ENCODE measurements around the gene LAMB1. TPM values are rescaled to one million over a fixed set of nuclear protein-coding genes. Genes with fewer than 3 reads are reported as not detected.

LAMB1 gene
- total RNA-seq, 1 donor from 2014 or later = 104 TPM

DNA sequence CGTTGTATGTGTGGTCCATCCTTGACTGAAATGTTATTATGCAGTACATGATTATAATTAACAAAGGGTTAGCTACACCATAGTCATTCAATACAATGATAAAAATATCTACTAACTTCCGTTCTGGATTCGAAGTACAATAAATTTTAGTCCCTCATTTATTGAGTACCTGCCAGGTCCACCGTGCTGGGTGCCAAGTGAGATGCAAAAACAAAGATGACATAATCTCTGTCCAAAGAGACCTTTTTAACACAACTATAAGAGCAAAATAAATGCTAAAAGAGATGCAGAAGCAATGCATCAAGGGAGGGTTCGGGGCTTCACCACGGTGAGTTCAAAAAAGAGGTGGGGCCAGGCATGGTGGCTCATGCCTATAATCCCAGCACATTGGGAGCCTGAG, 33.1 kb downstream of the LAMB1 start:
- intact Hi-C loops (cut with DNase I) = no loop called here
- Histone ChIP-seq H3K4me3 (no peak overlapping the region), H3K27me3 (ENCODE audit: low read depth) (no peaks in the 10 kb centered on the region), H3K27ac (no peak overlapping the region), H3K9me3 (no peaks in the 10 kb centered on the region), H3K36me3 (peaks cover 11% of the 10 kb centered on the region), H3K4me1 (peaks cover 43% of the 10 kb centered on the region)
- DNase-seq (no peak), ATAC-seq (no peak)
- TF ChIP-seq, protein P1, sequence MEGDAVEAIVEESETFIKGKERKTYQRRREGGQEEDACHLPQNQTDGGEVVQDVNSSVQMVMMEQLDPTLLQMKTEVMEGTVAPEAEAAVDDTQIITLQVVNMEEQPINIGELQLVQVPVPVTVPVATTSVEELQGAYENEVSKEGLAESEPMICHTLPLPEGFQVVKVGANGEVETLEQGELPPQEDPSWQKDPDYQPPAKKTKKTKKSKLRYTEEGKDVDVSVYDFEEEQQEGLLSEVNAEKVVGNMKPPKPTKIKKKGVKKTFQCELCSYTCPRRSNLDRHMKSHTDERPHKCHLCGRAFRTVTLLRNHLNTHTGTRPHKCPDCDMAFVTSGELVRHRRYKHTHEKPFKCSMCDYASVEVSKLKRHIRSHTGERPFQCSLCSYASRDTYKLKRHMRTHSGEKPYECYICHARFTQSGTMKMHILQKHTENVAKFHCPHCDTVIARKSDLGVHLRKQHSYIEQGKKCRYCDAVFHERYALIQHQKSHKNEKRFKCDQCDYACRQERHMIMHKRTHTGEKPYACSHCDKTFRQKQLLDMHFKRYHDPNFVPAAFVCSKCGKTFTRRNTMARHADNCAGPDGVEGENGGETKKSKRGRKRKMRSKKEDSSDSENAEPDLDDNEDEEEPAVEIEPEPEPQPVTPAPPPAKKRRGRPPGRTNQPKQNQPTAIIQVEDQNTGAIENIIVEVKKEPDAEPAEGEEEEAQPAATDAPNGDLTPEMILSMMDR (IDR thresholded peaks at IDR 0.05) = no peak

DNA sequence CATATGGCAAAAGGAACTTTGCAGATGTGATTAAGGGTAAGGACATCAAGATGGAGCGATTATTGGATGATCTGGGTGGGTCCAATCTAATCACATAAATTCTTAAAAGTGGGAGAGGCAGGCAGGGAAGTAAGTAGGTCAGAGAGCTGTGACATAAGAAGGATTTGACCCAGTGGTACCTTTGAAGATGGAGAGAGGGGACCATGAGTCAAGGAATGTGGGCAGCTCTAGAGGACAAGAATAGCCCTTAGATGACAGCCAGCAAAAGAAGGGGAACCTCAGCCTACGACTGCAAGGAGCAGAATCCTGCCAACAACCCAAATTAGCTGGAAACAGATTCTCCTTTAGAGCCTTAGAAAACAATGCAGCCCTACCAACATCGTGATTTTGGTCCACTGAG, 34.5 kb downstream of the LAMB1 start:
- Histone ChIP-seq H3K27me3 (ENCODE audit: low read depth) (no peaks in the 10 kb centered on the region), H3K27ac (no peak overlapping the region), H3K4me1 (peaks cover 43% of the 10 kb centered on the region), H3K9me3 (no peaks in the 10 kb centered on the region), H3K4me3 (no peak overlapping the region), H3K36me3 (peaks cover 22% of the 10 kb centered on the region)
- intact Hi-C loops (cut with DNase I) = no loop called here
- TF ChIP-seq, protein P1 (IDR thresholded peaks at IDR 0.05) = no peak
- DNase-seq (no peak), ATAC-seq (no peak)

DNA sequence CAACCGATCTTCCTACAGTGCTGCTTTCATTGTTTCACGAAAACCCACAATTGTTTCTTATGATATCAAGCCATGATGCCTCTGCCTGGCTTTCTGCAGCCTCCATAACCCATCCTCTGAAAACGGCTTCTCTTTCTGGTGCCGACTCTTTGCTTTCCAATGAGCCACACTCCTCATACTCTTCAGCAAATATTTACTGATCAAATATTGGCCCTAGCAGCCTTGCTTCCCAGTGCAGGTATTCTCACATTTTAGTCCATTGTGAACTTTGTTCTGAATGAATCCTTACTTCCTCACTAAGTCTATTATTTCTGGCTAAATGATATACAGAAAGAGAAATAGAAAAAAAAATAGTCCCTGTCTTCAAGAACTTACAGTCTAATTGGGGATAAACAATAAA, 35.5 kb downstream of the LAMB1 start:
- no peak for ATAC-seq

GRCh38 chr7:107966711-107967110, 36.2 kb downstream of the LAMB1 start:
- H3K4me1 ChIP-seq = peaks cover 35% of the 10 kb centered on the region
- ATAC-seq = peak; percentile 25 to 44
- TF ChIP-seq, protein P1 (IDR thresholded peaks at IDR 0.05) = no peak
- H3K36me3 ChIP-seq = peaks cover 38% of the 10 kb centered on the region
- DNase-seq = no peak
- intact Hi-C loops (cut with DNase I) = no loop called here
- no peak overlapping the region for H3K4me3 ChIP-seq
- no peaks in the 10 kb centered on the region for H3K27me3 ChIP-seq (ENCODE audit: low read depth)
- no peak overlapping the region for H3K27ac ChIP-seq
- no peaks in the 10 kb centered on the region for H3K9me3 ChIP-seq

More for the DNA sequence above, 35.5 kb downstream of the LAMB1 start:
- Histone ChIP-seq H3K36me3 (peaks cover 31% of the 10 kb centered on the region), H3K27ac (no peak overlapping the region), H3K27me3 (ENCODE audit: low read depth) (no peaks in the 10 kb centered on the region), H3K4me3 (no peak overlapping the region), H3K9me3 (no peaks in the 10 kb centered on the region), H3K4me1 (peaks cover 42% of the 10 kb centered on the region)
- TF ChIP-seq, protein P1 (IDR thresholded peaks at IDR 0.05) = no peak
- intact Hi-C loops (cut with DNase I) = no loop called here
- no peak for DNase-seq

GRCh38 chr7:107964510-107964909, 38.5 kb downstream of the LAMB1 start:
- intact Hi-C loops (cut with DNase I) = no loop called here
- Histone ChIP-seq H3K9me3 (no peaks in the 10 kb centered on the region), H3K27ac (no peak overlapping the region), H3K4me1 (peaks cover 22% of the 10 kb centered on the region), H3K36me3 (peaks cover 57% of the 10 kb centered on the region), H3K4me3 (no peak overlapping the region), H3K27me3 (ENCODE audit: low read depth) (no peaks in the 10 kb centered on the region)
- ATAC-seq (no peak), DNase-seq (no peak)
- TF ChIP-seq, protein P1 (IDR thresholded peaks at IDR 0.05) = no peak

DNA sequence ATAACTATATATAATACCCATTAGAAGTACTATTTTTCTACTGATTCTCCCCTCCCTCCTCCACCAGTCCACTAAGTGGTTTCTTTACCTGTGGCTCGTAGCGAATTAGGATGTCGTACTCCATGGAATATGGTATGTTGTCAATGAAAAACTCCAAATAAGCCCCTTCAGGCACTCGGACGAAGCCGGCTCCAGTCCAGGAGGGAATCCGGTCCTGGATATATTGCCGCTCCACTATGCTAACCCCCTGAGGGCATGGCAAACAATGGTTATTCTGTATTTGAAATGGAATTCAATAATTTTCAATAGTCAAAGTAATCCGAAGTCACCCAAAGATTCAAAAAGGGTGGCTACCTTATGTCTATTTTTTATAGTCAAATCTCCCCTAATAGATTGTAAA, 40.1 kb downstream of the LAMB1 start:
- TF ChIP-seq, protein P1 (IDR thresholded peaks at IDR 0.05) = no peak
- H3K4me1 ChIP-seq = peaks cover 26% of the 10 kb centered on the region
- H3K27ac ChIP-seq = no peak overlapping the region
- intact Hi-C loops (cut with DNase I) = no loop called here
- H3K27me3 ChIP-seq (ENCODE audit: low read depth) = no peaks in the 10 kb centered on the region
- DNase-seq = no peak
- no peak for ATAC-seq
- H3K4me3 ChIP-seq = no peak overlapping the region
- H3K9me3 ChIP-seq = no peaks in the 10 kb centered on the region
- H3K36me3 ChIP-seq = peaks cover 69% of the 10 kb centered on the region

Data from lower lobe of right lung (tissue), 2 donors.